ENCODE data around the gene CALML5. TPM values are rescaled to one million over a fixed set of nuclear protein-coding genes. Genes with fewer than 3 reads are reported as not detected.
"Not testable (repeated sequence)": the region's sequence is repeated elsewhere in the genome, so short reads cannot be mapped to it uniquely, and the experiment has no call there.

The CALML5 gene
- polyA plus RNA-seq, 1 of the 3 experiments (the other 2 are of a cell fraction): not detected

GRCh38 chr10:5476918-5477525 lies 22.3 kb downstream of the CALML5 start:
- Histone ChIP-seq H3K9me3 (no peaks in the 10 kb centered on the region), H3K9ac (no peak overlapping the region), H2AFZ (ENCODE audit: low read depth) (no peak overlapping the region), H3K9me2 (no peaks in the 10 kb centered on the region), H3K27me3 (ENCODE audit: insufficient read depth) (no peaks in the 10 kb centered on the region), H3K27ac (ENCODE audit: low read depth in 2 of 2, low read length in 1 of 2) (no peak overlapping the region), H3K4me2 (no peak overlapping the region), H3K36me3 (replicated peaks in 1 of 2; ENCODE audit: control insufficient read depth in 1 of 2, insufficient read depth in 2 of 2, low read length in 1 of 2) (no peaks in the 10 kb centered on the region), H3F3A (replicated peaks; ENCODE audit: insufficient read depth) (no peaks in the 10 kb centered on the region), H3K4me1 (ENCODE audit: control insufficient read depth in 1 of 2, insufficient read depth in 2 of 2, low read depth in 1 of 2, low read length in 1 of 2) (no peaks in the 10 kb centered on the region), H3K79me2 (ENCODE audit: insufficient read depth) (no peaks in the 10 kb centered on the region), H3K4me3 (ENCODE audit: low read depth in 2 of 2, low read length in 1 of 2) (no peak overlapping the region), H4K20me1 (ENCODE audit: insufficient read depth) (no peaks in the 10 kb centered on the region)
- TF ChIP-seq JUND (IDR thresholded peaks at IDR 0.05) (no peak), CHD2 (IDR thresholded peaks at IDR 0.05; ENCODE audit: low read length, partially characterized antibody) (no peak), RCOR1 (IDR thresholded peaks at IDR 0.05; ENCODE audit: low read length) (no peak), FOXJ3 (CRISPR knock-in tag; IDR thresholded peaks at IDR 0.05) (no peak), MXI1 (IDR thresholded peaks at IDR 0.05; ENCODE audit: low read depth, low read length) (no peak), MAX (IDR thresholded peaks at IDR 0.05; ENCODE audit: low read depth) (no peak), YY1 (IDR thresholded peaks at IDR 0.05; ENCODE audit: low read depth) (no peak), GATA2 (CRISPR knock-in tag; IDR thresholded peaks at IDR 0.05) (no peak), SMC3 (IDR thresholded peaks at IDR 0.05; ENCODE audit: low read depth, low read length) (no peak), FOXM1 (IDR thresholded peaks at IDR 0.05; ENCODE audit: low read depth) (no peak), GABPA (IDR thresholded peaks at IDR 0.05; ENCODE audit: low read depth) (no peak), TCF12 (IDR thresholded peaks at IDR 0.05) (no peak), CTCF (IDR thresholded peaks at IDR 0.05) (no peak), RFX5 (IDR thresholded peaks at IDR 0.05; ENCODE audit: low read length) (no peak), ELF1 (IDR thresholded peaks at IDR 0.05) (no peak)
- TF ChIP-seq, protein P1, sequence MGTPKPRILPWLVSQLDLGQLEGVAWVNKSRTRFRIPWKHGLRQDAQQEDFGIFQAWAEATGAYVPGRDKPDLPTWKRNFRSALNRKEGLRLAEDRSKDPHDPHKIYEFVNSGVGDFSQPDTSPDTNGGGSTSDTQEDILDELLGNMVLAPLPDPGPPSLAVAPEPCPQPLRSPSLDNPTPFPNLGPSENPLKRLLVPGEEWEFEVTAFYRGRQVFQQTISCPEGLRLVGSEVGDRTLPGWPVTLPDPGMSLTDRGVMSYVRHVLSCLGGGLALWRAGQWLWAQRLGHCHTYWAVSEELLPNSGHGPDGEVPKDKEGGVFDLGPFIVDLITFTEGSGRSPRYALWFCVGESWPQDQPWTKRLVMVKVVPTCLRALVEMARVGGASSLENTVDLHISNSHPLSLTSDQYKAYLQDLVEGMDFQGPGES (IDR thresholded peaks at IDR 0.05; ENCODE audit: low read depth, low read length): no peak
- TF ChIP-seq, protein P2, sequence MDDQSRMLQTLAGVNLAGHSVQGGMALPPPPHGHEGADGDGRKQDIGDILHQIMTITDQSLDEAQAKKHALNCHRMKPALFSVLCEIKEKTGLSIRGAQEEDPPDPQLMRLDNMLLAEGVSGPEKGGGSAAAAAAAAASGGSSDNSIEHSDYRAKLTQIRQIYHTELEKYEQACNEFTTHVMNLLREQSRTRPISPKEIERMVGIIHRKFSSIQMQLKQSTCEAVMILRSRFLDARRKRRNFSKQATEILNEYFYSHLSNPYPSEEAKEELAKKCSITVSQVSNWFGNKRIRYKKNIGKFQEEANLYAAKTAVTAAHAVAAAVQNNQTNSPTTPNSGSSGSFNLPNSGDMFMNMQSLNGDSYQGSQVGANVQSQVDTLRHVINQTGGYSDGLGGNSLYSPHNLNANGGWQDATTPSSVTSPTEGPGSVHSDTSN (IDR thresholded peaks at IDR 0.05): no peak
- 84% methylated on average over 11 of the region's 13 CpGs for WGBS (ENCODE audit: low lambda C conversion rate)
- ChIA-PET POLR2A (no interaction called here), CTCF (no interaction called here)
- no peak for DNase-seq

- H3F3A ChIP-seq (replicated peaks; ENCODE audit: insufficient read depth); H3K9me2 ChIP-seq; H4K20me1 ChIP-seq (ENCODE audit: insufficient read depth); H3K9me3 ChIP-seq; H3K4me2 ChIP-seq; H3K9ac ChIP-seq; H3K27me3 ChIP-seq (ENCODE audit: insufficient read depth); H3K27ac ChIP-seq (ENCODE audit: low read depth in 2 of 2, low read length in 1 of 2); DNase-seq; POLR2A ChIA-PET; H3K36me3 ChIP-seq (replicated peaks in 1 of 2; ENCODE audit: control insufficient read depth in 1 of 2, insufficient read depth in 2 of 2, low read length in 1 of 2); H3K79me2 ChIP-seq (ENCODE audit: insufficient read depth); H3K4me1 ChIP-seq (ENCODE audit: control insufficient read depth in 1 of 2, insufficient read depth in 2 of 2, low read depth in 1 of 2, low read length in 1 of 2); H2AFZ ChIP-seq (ENCODE audit: low read depth); H3K4me3 ChIP-seq (ENCODE audit: low read depth in 2 of 2, low read length in 1 of 2): not testable (repeated sequence)
- 89% methylated on average over 12 of the region's 12 CpGs for WGBS (ENCODE audit: low lambda C conversion rate)
- CTCF ChIA-PET: interaction anchor here (1.4 kb wide), 1 partner anchor 147 kb away, joined by 3 read pairs; no protein-coding TSS in a partner anchor
Observed at GRCh38 chr10:5475974-5476807, 23.2 kb downstream of the CALML5 start.

GRCh38 chr10:5475088-5475487 lies 24.3 kb downstream of the CALML5 start:
- 83% methylated on average over 6 of the region's 8 CpGs for WGBS (ENCODE audit: low lambda C conversion rate)

More at GRCh38 chr10:5475088-5475487, 24.3 kb downstream of the CALML5 start:
- H3K27me3 ChIP-seq (ENCODE audit: insufficient read depth); DNase-seq; POLR2A ChIA-PET; H2AFZ ChIP-seq (ENCODE audit: low read depth); H3K4me3 ChIP-seq (ENCODE audit: low read depth in 2 of 2, low read length in 1 of 2); H3K79me2 ChIP-seq (ENCODE audit: insufficient read depth); H3K4me2 ChIP-seq; H3K9me3 ChIP-seq; H3K9me2 ChIP-seq; H3F3A ChIP-seq (replicated peaks; ENCODE audit: insufficient read depth); H3K4me1 ChIP-seq (ENCODE audit: control insufficient read depth in 1 of 2, insufficient read depth in 2 of 2, low read depth in 1 of 2, low read length in 1 of 2); H3K27ac ChIP-seq (ENCODE audit: low read depth in 2 of 2, low read length in 1 of 2); H4K20me1 ChIP-seq (ENCODE audit: insufficient read depth); H3K9ac ChIP-seq; H3K36me3 ChIP-seq (replicated peaks in 1 of 2; ENCODE audit: control insufficient read depth in 1 of 2, insufficient read depth in 2 of 2, low read length in 1 of 2): not testable (repeated sequence)
- CTCF ChIA-PET: interaction anchor here (1.4 kb wide), 1 partner anchor 148 kb away, joined by 3 read pairs; no protein-coding TSS in a partner anchor

Measured in SK-N-SH (cell line).